TTC549 (cell line): ENCODE results near the gene ZSCAN26.
A peak's percentile ranks its signal among the peaks of the same experiment; 100 is the strongest.

Experiments
- FAIRE-seq: peaks from 2 replicates; lab custom pipeline; 2012; peaks lifted over from hg19 to GRCh38; lab: Jason Lieb, UNC

The ZSCAN26 gene

GRCh38 chr6:28266962-28267694 lies at the start of gene ZSCAN26:
ZSCAN26 (plus strand) TSS chr6:28267143; CDS start chr6:28271920, 4,777 bp downstream.
- no peak for FAIRE-seq

GRCh38 chr6:28217890-28218289 lies 49.1 kb upstream of the ZSCAN26 start:
- no peak for FAIRE-seq

- no peak for FAIRE-seq
Observed at GRCh38 chr6:28218312-28219248, 48.4 kb upstream of the ZSCAN26 start.

GRCh38 chr6:28220257-28221133 lies 46.4 kb upstream of the ZSCAN26 start:
- FAIRE-seq = no peak

- no peak for FAIRE-seq
Observed at GRCh38 chr6:28224131-28225055, 42.5 kb upstream of the ZSCAN26 start.

DNA sequence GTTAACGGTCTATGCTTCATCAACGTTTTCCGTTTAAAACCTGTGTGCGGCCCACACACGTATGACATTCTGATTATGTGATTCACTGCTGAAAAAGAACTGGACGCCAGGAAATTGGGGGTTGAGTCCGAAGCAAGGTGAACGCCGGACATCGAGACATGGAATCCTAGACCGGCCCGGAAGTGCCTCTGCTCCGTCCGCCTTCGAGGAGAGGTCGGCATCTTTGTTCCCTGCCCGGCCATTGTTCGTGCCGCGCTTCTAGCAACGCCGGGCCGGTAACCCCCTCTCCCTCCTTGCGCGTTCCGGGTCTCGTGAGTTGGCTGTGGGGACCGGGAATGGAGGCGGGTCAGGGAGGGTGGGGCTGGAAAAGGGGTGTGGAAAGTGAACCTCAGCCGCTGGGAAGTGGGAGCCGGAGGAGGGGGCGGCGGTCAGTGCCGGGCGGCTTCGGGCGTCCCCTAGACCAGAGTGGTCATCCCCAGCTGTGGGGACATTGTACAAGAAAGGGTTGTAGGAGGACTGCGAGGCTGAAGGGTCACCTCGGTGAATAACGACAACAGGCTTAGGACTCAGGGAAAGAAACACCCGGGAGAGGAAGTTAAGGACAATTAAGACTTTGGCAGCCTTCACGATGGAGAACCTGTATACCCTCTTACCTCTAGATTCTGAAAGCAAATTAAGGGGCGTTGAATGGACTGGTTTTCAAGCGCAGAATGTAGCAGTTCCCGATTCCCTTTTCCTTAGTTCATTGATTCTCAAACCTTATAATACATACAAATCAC lies 41.7 kb upstream of the ZSCAN26 start, which contains the start of gene ZSCAN9:
ZSCAN9 (plus strand) TSS at position 220 of the 779 bp plus-strand sequence. CDS start 1,810 bp downstream, outside the sequence.
- no peak for FAIRE-seq

GRCh38 chr6:28226460-28226859 lies 40.5 kb upstream of the ZSCAN26 start:
- no peak for FAIRE-seq

GRCh38 chr6:28232785-28233184 lies 34.2 kb upstream of the ZSCAN26 start:
- no peak for FAIRE-seq

- FAIRE-seq = no peak
Observed at GRCh38 chr6:28235912-28236452, 31.0 kb upstream of the ZSCAN26 start.

DNA sequence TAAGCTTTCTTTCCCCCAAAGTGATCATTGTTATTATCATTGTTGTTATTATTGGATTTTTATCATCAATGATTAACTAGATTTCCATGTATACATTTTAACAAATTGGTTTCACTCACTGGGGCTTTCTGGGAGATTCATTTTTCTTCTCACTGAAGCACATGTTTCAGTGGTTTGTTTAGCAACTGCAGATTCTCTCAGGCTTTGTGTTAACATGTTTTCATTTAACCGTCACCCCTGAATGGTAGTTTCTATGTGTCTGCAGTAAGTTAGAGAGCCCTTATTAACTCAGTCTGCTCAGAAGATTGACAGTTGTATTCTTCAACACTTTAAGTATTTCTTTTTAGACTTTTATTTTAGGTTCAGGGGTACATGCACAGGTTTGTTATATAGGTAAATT lies 27.3 kb upstream of the ZSCAN26 start:
- no peak for FAIRE-seq

DNA sequence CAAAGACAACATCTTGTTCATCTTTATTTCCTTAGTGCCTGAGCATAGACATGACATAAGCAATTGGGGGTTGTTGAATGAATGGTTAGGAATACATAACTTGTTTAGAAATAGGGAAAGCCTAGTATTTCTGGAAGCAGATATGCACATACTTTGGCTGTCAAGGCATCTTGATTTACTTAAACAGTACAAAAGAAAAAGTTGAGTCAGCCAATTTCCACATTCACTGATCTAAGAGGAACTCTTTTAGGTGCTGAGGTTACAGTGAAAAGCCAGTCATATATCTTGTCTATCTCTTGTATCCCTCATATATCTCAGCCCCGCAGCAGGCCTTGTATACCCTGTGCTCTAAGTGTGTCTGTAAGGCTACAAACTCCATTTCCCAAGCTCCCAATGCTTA lies 26.5 kb upstream of the ZSCAN26 start:
- FAIRE-seq = no peak

- FAIRE-seq = no peak
Observed at GRCh38 chr6:28243946-28244345, 23.0 kb upstream of the ZSCAN26 start.

GRCh38 chr6:28245206-28245941 lies 21.6 kb upstream of the ZSCAN26 start:
- no peak for FAIRE-seq

- no peak for FAIRE-seq
Observed at GRCh38 chr6:28248916-28249315, 18.0 kb upstream of the ZSCAN26 start.

GRCh38 chr6:28250747-28251146 lies 16.2 kb upstream of the ZSCAN26 start:
- no peak for FAIRE-seq

DNA sequence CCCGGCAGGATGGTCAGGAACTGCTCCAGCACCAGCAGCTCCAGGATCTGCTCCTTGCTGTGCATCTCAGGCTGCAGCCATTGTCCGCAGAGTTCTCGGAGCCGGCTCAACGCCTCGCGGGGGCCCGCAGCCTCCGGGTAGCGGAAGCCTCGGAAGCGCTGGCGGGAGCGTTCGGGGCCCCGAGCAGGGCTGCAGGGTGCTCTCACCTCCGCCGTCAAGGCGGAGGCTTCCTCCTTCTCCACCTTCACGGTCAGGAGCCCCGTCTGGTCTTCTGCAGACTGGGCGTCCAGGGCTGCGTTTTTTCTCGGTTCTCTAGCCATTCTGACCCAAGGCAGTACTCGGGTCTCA lies 15.3 kb upstream of the ZSCAN26 start:
- no peak for FAIRE-seq

- FAIRE-seq = peak; percentile 34
Observed at GRCh38 chr6:28252009-28252975, 14.7 kb upstream of the ZSCAN26 start, which contains the start of gene ZKSCAN4. ZKSCAN4 (minus strand) TSS chr6:28252269; CDS start chr6:28251980, 289 bp downstream.

DNA sequence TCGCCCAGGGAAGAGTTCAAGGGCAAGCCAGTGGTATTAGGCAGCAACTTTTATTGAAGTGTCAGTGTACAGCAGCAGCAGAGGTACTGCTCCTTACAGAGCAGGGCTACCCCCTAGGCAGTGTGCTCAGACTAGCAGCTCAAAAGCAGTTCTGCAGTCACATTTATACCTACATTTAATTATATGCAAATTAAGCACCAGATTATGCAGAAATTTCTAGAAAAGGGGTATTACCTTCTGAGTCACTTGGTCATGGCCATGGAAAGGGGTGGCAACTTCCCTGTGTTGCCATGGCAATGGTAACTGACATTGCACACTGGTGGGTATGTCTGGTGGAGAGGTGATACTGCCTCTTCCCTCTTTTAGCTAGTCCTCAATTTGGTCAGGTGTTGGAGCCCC lies 12.8 kb upstream of the ZSCAN26 start:
- FAIRE-seq = no peak
